SU-DHL-6 (cell line): ENCODE measurements around the gene VTI1A.

Source experiments
- EZH2phosphoT487 ChIP-seq: fragments of 200-600 bp; sonication (generic), shearing (Covaris generic); conservative IDR thresholded peaks from 2 replicates; pipeline ENCODE4 v1.6.1; 2018; ENCODE audit warnings: mild to moderate bottlenecking, antibody characterized with exemption, low read length, moderate library complexity, mixed read lengths
- TF ChIP-seq, protein P1 (sequence below): fragments of 200-600 bp; sonication (generic); IDR thresholded peaks from one replicate; pipeline ENCODE4 v1.5.1; 2017; ENCODE audit warnings: antibody characterized with exemption, mild to moderate bottlenecking, low read length, moderate library complexity; ENCODE audit not compliant: insufficient read depth, poor library complexity, severe bottlenecking

DNA sequence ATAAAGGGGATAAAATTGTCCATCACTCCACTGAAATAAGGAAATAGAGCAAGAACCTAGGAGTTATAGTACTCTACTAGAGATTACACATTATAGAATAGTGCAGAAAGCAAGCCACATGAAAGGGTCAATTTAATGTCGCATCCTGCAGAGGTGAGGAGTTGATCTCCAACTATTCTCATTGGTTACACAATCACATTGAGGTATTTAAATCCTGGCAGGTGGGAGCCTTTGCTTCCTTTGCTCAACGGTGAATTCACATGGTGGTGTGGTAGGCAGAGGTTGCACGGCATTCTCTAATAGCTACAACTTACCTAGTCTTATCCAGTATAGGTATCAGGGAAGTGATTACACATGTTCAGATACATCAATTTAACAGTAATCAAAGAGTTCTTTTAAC is 304.6 kb downstream of the VTI1A start:
- TF ChIP-seq, protein P1, sequence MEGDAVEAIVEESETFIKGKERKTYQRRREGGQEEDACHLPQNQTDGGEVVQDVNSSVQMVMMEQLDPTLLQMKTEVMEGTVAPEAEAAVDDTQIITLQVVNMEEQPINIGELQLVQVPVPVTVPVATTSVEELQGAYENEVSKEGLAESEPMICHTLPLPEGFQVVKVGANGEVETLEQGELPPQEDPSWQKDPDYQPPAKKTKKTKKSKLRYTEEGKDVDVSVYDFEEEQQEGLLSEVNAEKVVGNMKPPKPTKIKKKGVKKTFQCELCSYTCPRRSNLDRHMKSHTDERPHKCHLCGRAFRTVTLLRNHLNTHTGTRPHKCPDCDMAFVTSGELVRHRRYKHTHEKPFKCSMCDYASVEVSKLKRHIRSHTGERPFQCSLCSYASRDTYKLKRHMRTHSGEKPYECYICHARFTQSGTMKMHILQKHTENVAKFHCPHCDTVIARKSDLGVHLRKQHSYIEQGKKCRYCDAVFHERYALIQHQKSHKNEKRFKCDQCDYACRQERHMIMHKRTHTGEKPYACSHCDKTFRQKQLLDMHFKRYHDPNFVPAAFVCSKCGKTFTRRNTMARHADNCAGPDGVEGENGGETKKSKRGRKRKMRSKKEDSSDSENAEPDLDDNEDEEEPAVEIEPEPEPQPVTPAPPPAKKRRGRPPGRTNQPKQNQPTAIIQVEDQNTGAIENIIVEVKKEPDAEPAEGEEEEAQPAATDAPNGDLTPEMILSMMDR = no peak
- no peak for TF ChIP-seq EZH2phosphoT487
